Fibroblast of lung (primary cell): ENCODE measurements around the gene OR6B1. TPM values are rescaled to one million over a fixed set of nuclear protein-coding genes. Genes with fewer than 3 reads are reported as not detected.

Experiments
- DNase-seq, 2 donors: peaks; one replicate each; pipeline versions ENCODE4 v3.0.0 to v3.0.0-alpha.2; 2010; ENCODE audit warnings: low read depth in 2 of 2
- H2AFZ ChIP-seq: 2 replicates; pipeline ENCODE4 v1.5.1; 2012; ENCODE audit warnings: low read length, control low read depth, inconsistent platforms
- H3K27ac ChIP-seq: 2 replicates; pipeline ENCODE4 v1.5.1; 2011; ENCODE audit warnings: low read length, control low read depth; ENCODE audit not compliant: insufficient read depth
- H3K27me3 ChIP-seq: 2 replicates; pipeline ENCODE4 v1.5.1; 2011; ENCODE audit warnings: mild to moderate bottlenecking, low read length; ENCODE audit not compliant: control insufficient read depth, insufficient read depth
- H3K36me3 ChIP-seq: 2 replicates; pipeline ENCODE4 v1.5.1; 2011; ENCODE audit warnings: low read length; ENCODE audit not compliant: control insufficient read depth, insufficient read depth
- H3K4me1 ChIP-seq: 2 replicates; pipeline ENCODE4 v1.5.1; 2011; ENCODE audit warnings: low read length; ENCODE audit not compliant: control insufficient read depth, insufficient read depth; ENCODE audit errors: extremely low read depth
- H3K4me2 ChIP-seq: 2 replicates; pipeline ENCODE4 v1.5.1; 2011; ENCODE audit warnings: low read length, control low read depth; ENCODE audit not compliant: insufficient read depth; ENCODE audit errors: extremely low read depth
- H3K4me3 ChIP-seq, 4 experiments: fragments of 200-600 bp in 1 of 4; sonication (generic) in 1 of 4; replicated peaks in 1 of 4; 2 replicates each; pipeline ENCODE4 v1.5.1; 2011 to 2016; ENCODE audit warnings: low read length in 4 of 4, low read depth in 3 of 4, mild to moderate bottlenecking in 3 of 4, control low read depth in 2 of 4, inconsistent platforms in 1 of 4, mixed read lengths in 1 of 4; ENCODE audit not compliant: insufficient read depth in 1 of 4; ENCODE audit errors: control extremely low read depth in 1 of 4
- H3K79me2 ChIP-seq: 2 replicates; pipeline ENCODE4 v1.5.1; 2012; ENCODE audit warnings: mild to moderate bottlenecking, low read length, inconsistent platforms; ENCODE audit not compliant: control insufficient read depth, insufficient read depth
- H3K9ac ChIP-seq: 2 replicates; pipeline ENCODE4 v1.5.1; 2011; ENCODE audit warnings: mild to moderate bottlenecking, low read length, control low read depth; ENCODE audit not compliant: insufficient read depth
- H3K9me3 ChIP-seq: 2 replicates; pipeline ENCODE4 v1.5.1; 2012; ENCODE audit warnings: low read depth, low read length; ENCODE audit not compliant: control insufficient read depth, insufficient read depth
- H4K20me1 ChIP-seq: 2 replicates; pipeline ENCODE4 v1.5.1; 2011; ENCODE audit warnings: low read length; ENCODE audit not compliant: control insufficient read depth, insufficient read depth; ENCODE audit errors: extremely low read depth
- CTCF ChIP-seq, 2 donors: IDR thresholded peaks in 1 of 2; conservative IDR thresholded peaks in 1 of 2; 1 replicate in 1 of 2; 2 replicates in 1 of 2; pipeline ENCODE4 v1.5.1; 2011 to 2012; ENCODE audit warnings: low read length in 2 of 2, control low read depth in 1 of 2, inconsistent platforms in 1 of 2, low read depth in 1 of 2, mild to moderate bottlenecking in 1 of 2
- EZH2 ChIP-seq: IDR thresholded peaks from 2 replicates; pipeline ENCODE4 v1.5.1; 2012; ENCODE audit warnings: low read length, control low read depth, mild to moderate bottlenecking; ENCODE audit errors: missing control alignments
- polyA plus RNA-seq, 2 donors: library from polyadenylated mRNA; depleted of rRNA in 1 of 2; stranded (reverse) in 1 of 2; unstranded in 1 of 2; fragments of >200 nt; gene quantifications; 2 replicates each; pipeline ENCODE4 v1.2.1, GENCODE V29; 2011 to 2012; ENCODE audit warnings: missing spikeins in 1 of 2
- total RNA-seq: library from RNA; depleted of rRNA; stranded (reverse); fragments of >200 nt; gene quantifications from 2 replicates; pipeline ENCODE4 v1.2.1, GENCODE V29; 2014

Gene OR6B1
- total and polyA plus RNA-seq, 2 donors (not counting 1 experiment from before 2014, with no cell fraction given): not detected

GRCh38 chr7:144028547-144028946, 28.4 kb downstream of the OR6B1 start:
- no peaks in the 10 kb centered on the region for H3K79me2 ChIP-seq
- no peaks in the 10 kb centered on the region for H3K27me3 ChIP-seq
- H2AFZ ChIP-seq: no peak overlapping the region
- no peak overlapping the region for H3K9ac ChIP-seq
- no peaks in the 10 kb centered on the region for H3K4me1 ChIP-seq
- no peak overlapping the region for H3K4me2 ChIP-seq
- no peak for DNase-seq
- no peak overlapping the region for H3K27ac ChIP-seq
- H3K4me3 ChIP-seq: no peak overlapping the region
- H3K9me3 ChIP-seq: no peaks in the 10 kb centered on the region
- H3K36me3 ChIP-seq: no peaks in the 10 kb centered on the region
- TF ChIP-seq CTCF (conservative IDR thresholded peaks at IDR 0.05 in 1 of 2, IDR thresholded peaks at IDR 0.05 in 1 of 2; ENCODE audit: low read depth in 1 of 2, low read length in 2 of 2) (no peak), EZH2 (no peak)
- H4K20me1 ChIP-seq: no peaks in the 10 kb centered on the region

GRCh38 chr7:144032516-144032915, 32.4 kb downstream of the OR6B1 start:
- TF ChIP-seq CTCF (conservative IDR thresholded peaks at IDR 0.05 in 1 of 2, IDR thresholded peaks at IDR 0.05 in 1 of 2; ENCODE audit: low read depth in 1 of 2, low read length in 2 of 2) (no peak), EZH2 (no peak)
- no peak for DNase-seq
- Histone ChIP-seq H3K4me2 (no peak overlapping the region), H3K36me3 (no peaks in the 10 kb centered on the region), H3K4me1 (no peaks in the 10 kb centered on the region), H3K9me3 (no peaks in the 10 kb centered on the region), H4K20me1 (no peaks in the 10 kb centered on the region), H3K9ac (no peak overlapping the region), H3K27ac (no peak overlapping the region), H3K27me3 (no peaks in the 10 kb centered on the region), H3K4me3 (no peak overlapping the region), H3K79me2 (no peaks in the 10 kb centered on the region), H2AFZ (no peak overlapping the region)

- no peaks in the 10 kb centered on the region for H3K4me1 ChIP-seq
- TF ChIP-seq CTCF (conservative IDR thresholded peaks at IDR 0.05 in 1 of 2, IDR thresholded peaks at IDR 0.05 in 1 of 2; ENCODE audit: low read depth in 1 of 2, low read length in 2 of 2) (no peak), EZH2 (no peak)
- H3K79me2 ChIP-seq: no peaks in the 10 kb centered on the region
- H3K27ac ChIP-seq: no peak overlapping the region
- no peaks in the 10 kb centered on the region for H3K27me3 ChIP-seq
- no peaks in the 10 kb centered on the region for H4K20me1 ChIP-seq
- H3K9ac ChIP-seq: no peak overlapping the region
- no peak for DNase-seq
- no peak overlapping the region for H2AFZ ChIP-seq
- H3K36me3 ChIP-seq: no peaks in the 10 kb centered on the region
- H3K9me3 ChIP-seq: no peaks in the 10 kb centered on the region
- H3K4me2 ChIP-seq: no peak overlapping the region
- no peak overlapping the region for H3K4me3 ChIP-seq
Measured at GRCh38 chr7:144032985-144033709, 33.0 kb downstream of the OR6B1 start.
